Uterus (tissue), 2 donors: Measurements from ENCODE around the gene JAK1.

Source experiments
- POLR2A ChIP-seq, 2 donors: fragments of 450-650 bp; IDR thresholded peaks; one replicate each; pipeline ENCODE4 v1.6.1; 2016; ENCODE audit warnings: antibody characterized with exemption in 2 of 2, mild to moderate bottlenecking in 1 of 2, moderate library complexity in 1 of 2
- TF ChIP-seq, protein P1 (sequence below), 4 experiments: fragments of 200-600 bp in 2 of 4; fragments of 450-650 bp in 2 of 4; sonication (generic) in 2 of 4; IDR thresholded peaks; one replicate each; pipeline ENCODE4 v1.5.1; 2016 to 2019; ENCODE audit warnings: antibody characterized with exemption in 4 of 4, mild to moderate bottlenecking in 2 of 4, moderate library complexity in 1 of 4

DNA sequence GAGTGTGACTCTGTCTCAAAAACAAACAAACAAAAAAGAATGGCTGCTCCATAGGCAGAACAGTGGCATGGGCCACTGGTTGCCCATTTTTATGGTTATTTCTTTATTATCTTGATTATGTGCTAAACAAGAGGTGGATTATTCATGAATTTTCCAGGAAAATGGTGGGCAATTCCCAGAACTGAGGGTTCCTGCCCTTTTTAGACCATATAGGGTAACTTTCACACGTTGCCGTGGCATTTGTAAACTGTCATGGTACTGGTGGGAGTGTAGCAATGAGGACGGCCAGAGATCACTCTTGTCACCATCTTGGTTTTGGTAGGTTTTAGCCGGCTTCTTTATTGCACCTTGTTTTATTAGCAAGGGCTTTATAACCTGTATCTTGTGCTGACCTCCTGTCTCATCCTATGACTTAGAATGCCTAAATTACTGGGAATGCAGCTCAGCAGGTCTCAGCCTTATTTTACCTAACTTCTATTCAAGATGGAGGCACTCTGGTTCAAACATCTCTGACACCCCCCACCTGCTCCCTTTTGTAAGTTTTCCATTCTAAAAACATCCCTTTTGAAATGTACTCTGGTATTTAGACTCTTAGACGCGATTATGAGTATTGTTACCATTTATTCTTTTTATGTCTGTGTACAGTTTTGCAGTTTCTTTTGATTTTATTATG lies 164.4 kb downstream of the JAK1 start:
- TF ChIP-seq, protein P1, sequence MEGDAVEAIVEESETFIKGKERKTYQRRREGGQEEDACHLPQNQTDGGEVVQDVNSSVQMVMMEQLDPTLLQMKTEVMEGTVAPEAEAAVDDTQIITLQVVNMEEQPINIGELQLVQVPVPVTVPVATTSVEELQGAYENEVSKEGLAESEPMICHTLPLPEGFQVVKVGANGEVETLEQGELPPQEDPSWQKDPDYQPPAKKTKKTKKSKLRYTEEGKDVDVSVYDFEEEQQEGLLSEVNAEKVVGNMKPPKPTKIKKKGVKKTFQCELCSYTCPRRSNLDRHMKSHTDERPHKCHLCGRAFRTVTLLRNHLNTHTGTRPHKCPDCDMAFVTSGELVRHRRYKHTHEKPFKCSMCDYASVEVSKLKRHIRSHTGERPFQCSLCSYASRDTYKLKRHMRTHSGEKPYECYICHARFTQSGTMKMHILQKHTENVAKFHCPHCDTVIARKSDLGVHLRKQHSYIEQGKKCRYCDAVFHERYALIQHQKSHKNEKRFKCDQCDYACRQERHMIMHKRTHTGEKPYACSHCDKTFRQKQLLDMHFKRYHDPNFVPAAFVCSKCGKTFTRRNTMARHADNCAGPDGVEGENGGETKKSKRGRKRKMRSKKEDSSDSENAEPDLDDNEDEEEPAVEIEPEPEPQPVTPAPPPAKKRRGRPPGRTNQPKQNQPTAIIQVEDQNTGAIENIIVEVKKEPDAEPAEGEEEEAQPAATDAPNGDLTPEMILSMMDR (IDR thresholded peaks at IDR 0.05): no peak
- TF ChIP-seq POLR2A (IDR thresholded peaks at IDR 0.05): no peak
